Neural progenitor cell (in vitro differentiated cells): ENCODE measurements around the gene TAS2R14. TPM values are rescaled to one million over a fixed set of nuclear protein-coding genes. Genes with fewer than 3 reads are reported as not detected.

Source experiments
- DNase-seq: peaks from one replicate; pipeline ENCODE4 v3.0.0-alpha.2; 2016; ENCODE audit warnings: low spot score
- H2AFZ ChIP-seq: fragments of 200-600 bp; sonication (generic); replicated peaks from 2 replicates; pipeline ENCODE4 v1.6.1; 2016; ENCODE audit warnings: antibody characterized with exemption
- H3F3A ChIP-seq: fragments of 200-600 bp; sonication (generic); 2 replicates; pipeline ENCODE4 v1.6.1; 2016; ENCODE audit warnings: antibody characterized with exemption, low read depth
- H3K27ac ChIP-seq: fragments of 200-600 bp; sonication (generic); 2 replicates; pipeline ENCODE4 v1.5.1; 2016; ENCODE audit warnings: mild to moderate bottlenecking
- H3K27me3 ChIP-seq: fragments of 200-600 bp; sonication (generic); 2 replicates; pipeline ENCODE4 v1.6.1; 2016; ENCODE audit warnings: mild to moderate bottlenecking, moderate library complexity
- H3K36me3 ChIP-seq: fragments of 200-600 bp; sonication (generic); 2 replicates; pipeline ENCODE4 v1.5.1; 2016
- H3K4me1 ChIP-seq: fragments of 200-600 bp; sonication (generic); 2 replicates; pipeline ENCODE4 v1.6.1; 2016; ENCODE audit warnings: mixed run types
- H3K4me2 ChIP-seq: fragments of 200-600 bp; sonication (generic); 2 replicates; pipeline ENCODE4 v1.6.1; 2016
- H3K4me3 ChIP-seq: fragments of 200-600 bp; sonication (generic); 2 replicates; pipeline ENCODE4 v1.5.1; 2016
- H3K79me2 ChIP-seq: fragments of 200-600 bp; sonication (generic); 2 replicates; pipeline ENCODE4 v1.6.1; 2016; ENCODE audit warnings: low read depth
- H3K9ac ChIP-seq: fragments of 200-600 bp; sonication (generic); 2 replicates; pipeline ENCODE4 v1.6.1; 2016
- H3K9me3 ChIP-seq: fragments of 200-600 bp; sonication (generic); 2 replicates; pipeline ENCODE4 v1.5.1; 2016; ENCODE audit warnings: low read depth
- H4K20me1 ChIP-seq: fragments of 200-600 bp; sonication (generic); 2 replicates; pipeline ENCODE4 v1.6.1; 2016; ENCODE audit warnings: low read depth
- H3K27ac Mint-ChIP-seq: 3 replicates; pipeline ENCODE4 v1.8.0; 2021; ENCODE audit warnings: mixed read lengths
- H3K27me3 Mint-ChIP-seq: 2 replicates; pipeline ENCODE4 v1.8.0; 2022; ENCODE audit warnings: low read depth, mild to moderate bottlenecking, inconsistent platforms, moderate library complexity, mixed read lengths; ENCODE audit not compliant: insufficient read depth
- H3K36me3 Mint-ChIP-seq: 3 replicates; pipeline ENCODE4 v1.8.0; 2021; ENCODE audit warnings: mixed read lengths
- H3K4me1 Mint-ChIP-seq: 3 replicates; pipeline ENCODE4 v1.8.0; 2021; ENCODE audit warnings: mixed read lengths
- H3K4me3 Mint-ChIP-seq: 3 replicates; pipeline ENCODE4 v1.8.0; 2021; ENCODE audit warnings: mild to moderate bottlenecking, moderate library complexity, mixed read lengths
- H3K9me3 Mint-ChIP-seq: 3 replicates; pipeline ENCODE4 v1.8.0; 2020; ENCODE audit warnings: mixed read lengths
- EZH2 ChIP-seq: fragments of 200-600 bp; sonication (generic); IDR thresholded peaks from 2 replicates; pipeline ENCODE4 v1.6.1; 2017; ENCODE audit warnings: antibody characterized with exemption, mild to moderate bottlenecking, moderate library complexity
- EZH2phosphoT487 ChIP-seq: fragments of 200-600 bp; sonication (generic); IDR thresholded peaks from 2 replicates; pipeline ENCODE4 v1.6.1; 2017; ENCODE audit warnings: antibody characterized with exemption
- total RNA-seq: library from RNA; depleted of rRNA; stranded (reverse); fragments of >200 nt; gene quantifications from 2 replicates; pipeline ENCODE4 v1.2.3, GENCODE V29; 2015; ENCODE audit warnings: low replicate concordance
- TF ChIP-seq, protein P1 (sequence below): fragments of 200-600 bp; sonication (generic); IDR thresholded peaks from 2 replicates; pipeline ENCODE4 v1.5.1; 2017; ENCODE audit warnings: antibody characterized with exemption, mild to moderate bottlenecking

Gene TAS2R14
- total RNA-seq, 1 donor from 2014 or later: 7.0 TPM

DNA sequence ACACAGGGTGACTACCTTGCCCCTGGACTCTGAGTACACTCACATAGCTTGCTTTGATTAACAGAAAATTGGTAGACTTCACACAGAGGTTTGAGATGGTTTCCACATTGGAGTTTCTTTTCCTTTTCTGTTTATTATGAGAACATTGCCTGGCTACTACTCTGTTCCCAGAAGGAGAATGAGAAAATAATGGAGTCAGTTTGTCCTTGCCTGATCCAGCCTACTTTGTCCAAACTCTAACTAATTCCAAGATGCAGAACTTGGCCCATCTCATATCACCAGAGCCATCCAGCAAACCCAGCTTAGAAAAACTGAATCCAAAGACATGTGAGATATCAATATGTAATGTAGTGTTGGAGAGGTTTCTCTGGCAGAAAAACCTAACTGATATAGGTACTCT, 27.3 kb upstream of the TAS2R14 start:
- no peaks in the 10 kb centered on the region for H3K27me3 Mint-ChIP-seq
- no peaks in the 10 kb centered on the region for H3K9me3 ChIP-seq
- no peak overlapping the region for H2AFZ ChIP-seq
- no peaks in the 10 kb centered on the region for H3F3A ChIP-seq
- no peaks in the 10 kb centered on the region for H4K20me1 ChIP-seq
- no peak overlapping the region for H3K4me3 Mint-ChIP-seq
- H3K4me2 ChIP-seq: no peak overlapping the region
- H3K36me3 Mint-ChIP-seq: peaks cover 18% of the 10 kb centered on the region
- no peak overlapping the region for H3K9ac ChIP-seq
- DNase-seq: no peak
- no peak overlapping the region for H3K4me3 ChIP-seq
- no peaks in the 10 kb centered on the region for H3K27me3 ChIP-seq
- H3K27ac ChIP-seq: no peak overlapping the region
- H3K9me3 Mint-ChIP-seq: peaks cover 2% of the 10 kb centered on the region
- no peaks in the 10 kb centered on the region for H3K4me1 ChIP-seq
- TF ChIP-seq EZH2phosphoT487: no peak
- peaks cover 11% of the 10 kb centered on the region for H3K36me3 ChIP-seq
- no peak overlapping the region for H3K27ac Mint-ChIP-seq
- no peaks in the 10 kb centered on the region for H3K4me1 Mint-ChIP-seq
- H3K79me2 ChIP-seq: no peaks in the 10 kb centered on the region

DNA sequence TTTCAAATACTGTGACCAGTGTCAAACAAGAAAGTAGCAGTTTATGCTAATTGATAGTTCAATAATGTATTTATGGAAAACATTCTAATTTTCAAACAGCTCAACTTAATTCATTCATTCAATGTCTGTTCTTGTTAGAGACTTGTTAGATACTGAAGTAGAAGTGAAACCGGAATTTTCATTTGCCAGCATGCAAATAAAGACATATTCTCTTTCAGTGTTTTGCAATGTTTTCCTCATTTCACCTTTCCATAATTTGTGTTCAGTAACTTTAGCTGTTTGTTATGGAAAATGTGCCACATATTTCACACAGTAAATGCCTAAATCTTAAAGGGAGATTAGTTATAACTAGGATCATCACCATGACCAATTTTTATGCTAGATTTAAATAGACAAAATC, 26.4 kb upstream of the TAS2R14 start:
- no peak overlapping the region for H3K27ac Mint-ChIP-seq
- no peak overlapping the region for H3K27ac ChIP-seq
- no peak overlapping the region for H2AFZ ChIP-seq
- no peak for DNase-seq
- no peak overlapping the region for H3K9ac ChIP-seq
- H3K4me2 ChIP-seq: no peak overlapping the region
- H3K79me2 ChIP-seq: no peaks in the 10 kb centered on the region
- H3K4me1 Mint-ChIP-seq: no peaks in the 10 kb centered on the region
- no peaks in the 10 kb centered on the region for H4K20me1 ChIP-seq
- H3K9me3 Mint-ChIP-seq: peaks cover 2% of the 10 kb centered on the region
- H3K36me3 Mint-ChIP-seq: peaks cover 23% of the 10 kb centered on the region
- H3K4me1 ChIP-seq: no peaks in the 10 kb centered on the region
- no peak overlapping the region for H3K4me3 Mint-ChIP-seq
- TF ChIP-seq EZH2 (no peak), EZH2phosphoT487 (no peak)
- TF ChIP-seq, protein P1, sequence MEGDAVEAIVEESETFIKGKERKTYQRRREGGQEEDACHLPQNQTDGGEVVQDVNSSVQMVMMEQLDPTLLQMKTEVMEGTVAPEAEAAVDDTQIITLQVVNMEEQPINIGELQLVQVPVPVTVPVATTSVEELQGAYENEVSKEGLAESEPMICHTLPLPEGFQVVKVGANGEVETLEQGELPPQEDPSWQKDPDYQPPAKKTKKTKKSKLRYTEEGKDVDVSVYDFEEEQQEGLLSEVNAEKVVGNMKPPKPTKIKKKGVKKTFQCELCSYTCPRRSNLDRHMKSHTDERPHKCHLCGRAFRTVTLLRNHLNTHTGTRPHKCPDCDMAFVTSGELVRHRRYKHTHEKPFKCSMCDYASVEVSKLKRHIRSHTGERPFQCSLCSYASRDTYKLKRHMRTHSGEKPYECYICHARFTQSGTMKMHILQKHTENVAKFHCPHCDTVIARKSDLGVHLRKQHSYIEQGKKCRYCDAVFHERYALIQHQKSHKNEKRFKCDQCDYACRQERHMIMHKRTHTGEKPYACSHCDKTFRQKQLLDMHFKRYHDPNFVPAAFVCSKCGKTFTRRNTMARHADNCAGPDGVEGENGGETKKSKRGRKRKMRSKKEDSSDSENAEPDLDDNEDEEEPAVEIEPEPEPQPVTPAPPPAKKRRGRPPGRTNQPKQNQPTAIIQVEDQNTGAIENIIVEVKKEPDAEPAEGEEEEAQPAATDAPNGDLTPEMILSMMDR: no peak
- H3K9me3 ChIP-seq: no peaks in the 10 kb centered on the region
- H3K27me3 Mint-ChIP-seq: no peaks in the 10 kb centered on the region
- H3K4me3 ChIP-seq: no peak overlapping the region
- no peaks in the 10 kb centered on the region for H3F3A ChIP-seq
- peaks cover 11% of the 10 kb centered on the region for H3K36me3 ChIP-seq
- H3K27me3 ChIP-seq: no peaks in the 10 kb centered on the region

DNA sequence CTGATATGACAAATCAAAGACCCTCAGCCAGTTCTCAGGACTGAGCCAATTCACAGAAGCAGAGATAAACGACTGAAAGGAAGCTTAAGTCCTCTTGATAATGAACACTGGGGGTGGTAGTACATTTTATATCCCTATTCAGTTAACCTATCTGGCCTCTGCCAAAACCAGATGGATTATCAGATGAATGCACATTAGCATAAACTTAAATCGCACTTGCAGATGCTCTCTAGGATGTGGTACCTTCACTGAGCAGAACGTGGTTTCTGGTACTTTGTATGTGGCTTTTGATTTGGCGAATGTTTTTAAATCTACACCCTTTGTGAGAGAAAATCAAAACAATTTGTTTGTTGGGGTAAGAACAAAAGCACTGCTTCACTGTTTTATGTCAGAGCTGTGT, 21.1 kb upstream of the TAS2R14 start:
- Histone ChIP-seq H3K4me3 (no peak overlapping the region), H3K36me3 (peaks cover 11% of the 10 kb centered on the region), H3K79me2 (peaks cover 23% of the 10 kb centered on the region), H3K27ac (no peak overlapping the region), H3K9ac (no peak overlapping the region), H3F3A (no peaks in the 10 kb centered on the region), H3K4me1 (no peaks in the 10 kb centered on the region), H4K20me1 (no peaks in the 10 kb centered on the region), H2AFZ (no peak overlapping the region), H3K4me2 (no peak overlapping the region), H3K27me3 (no peaks in the 10 kb centered on the region), H3K9me3 (no peaks in the 10 kb centered on the region)
- no peak overlapping the region for H3K27ac Mint-ChIP-seq
- peaks cover 41% of the 10 kb centered on the region for H3K36me3 Mint-ChIP-seq
- no peaks in the 10 kb centered on the region for H3K27me3 Mint-ChIP-seq
- DNase-seq: no peak
- no peak overlapping the region for H3K4me3 Mint-ChIP-seq
- H3K4me1 Mint-ChIP-seq: no peaks in the 10 kb centered on the region
- peaks cover 25% of the 10 kb centered on the region for H3K9me3 Mint-ChIP-seq
- no peak for TF ChIP-seq EZH2phosphoT487
- TF ChIP-seq, protein P1: no peak
- TF ChIP-seq EZH2: no peak

DNA sequence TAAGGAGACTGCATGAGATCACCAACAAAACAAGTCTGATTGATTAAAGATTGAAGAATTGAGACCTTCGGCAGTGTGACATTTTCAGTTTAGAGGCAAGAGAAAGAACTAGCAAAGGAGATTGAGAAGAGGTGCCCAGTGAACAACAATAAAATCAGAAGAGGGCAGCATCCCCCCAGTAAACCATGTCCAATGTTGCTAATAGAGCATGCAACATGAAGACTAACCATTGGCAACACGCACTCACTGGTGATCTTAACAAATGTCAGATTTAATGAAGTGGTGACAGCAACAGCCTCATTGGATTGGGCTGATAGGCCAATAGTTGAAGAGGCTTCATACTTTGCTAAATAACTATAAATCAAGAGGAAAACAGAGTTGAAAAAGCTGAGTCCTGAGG, 20.7 kb upstream of the TAS2R14 start:
- H3K9ac ChIP-seq: no peak overlapping the region
- H3K27me3 Mint-ChIP-seq: no peaks in the 10 kb centered on the region
- no peak overlapping the region for H3K27ac Mint-ChIP-seq
- peaks cover 44% of the 10 kb centered on the region for H3K36me3 Mint-ChIP-seq
- H3F3A ChIP-seq: no peaks in the 10 kb centered on the region
- H3K4me3 Mint-ChIP-seq: no peak overlapping the region
- H3K79me2 ChIP-seq: peaks cover 27% of the 10 kb centered on the region
- no peaks in the 10 kb centered on the region for H3K27me3 ChIP-seq
- H3K4me1 Mint-ChIP-seq: no peaks in the 10 kb centered on the region
- TF ChIP-seq EZH2phosphoT487: no peak
- TF ChIP-seq EZH2: no peak
- TF ChIP-seq, protein P1: no peak
- H2AFZ ChIP-seq: no peak overlapping the region
- no peaks in the 10 kb centered on the region for H3K9me3 ChIP-seq
- no peak overlapping the region for H3K4me2 ChIP-seq
- no peak overlapping the region for H3K27ac ChIP-seq
- H3K9me3 Mint-ChIP-seq: peaks cover 29% of the 10 kb centered on the region
- DNase-seq: no peak
- H3K36me3 ChIP-seq: peaks cover 11% of the 10 kb centered on the region
- no peak overlapping the region for H3K4me3 ChIP-seq
- H4K20me1 ChIP-seq: no peaks in the 10 kb centered on the region
- H3K4me1 ChIP-seq: no peaks in the 10 kb centered on the region
